HCT116 (cell line): ENCODE data around the gene AIFM1.

Experiments
- CTCF ChIP-seq, 3 experiments: fragments of 200-600 bp in 1 of 3; sonication (generic) in 1 of 3; IDR thresholded peaks in 2 of 3; conservative IDR thresholded peaks in 1 of 3; 2 replicates each; pipeline ENCODE4 v1.5.1; 2012 to 2017; ENCODE audit warnings: low read depth in 2 of 3, low read length in 2 of 3, antibody characterized with exemption in 1 of 3, borderline replicate concordance in 1 of 3, control low read depth in 1 of 3, mild to moderate bottlenecking in 1 of 3, mixed read lengths in 1 of 3, mixed run types in 1 of 3, moderate library complexity in 1 of 3; ENCODE audit not compliant: insufficient read depth in 1 of 3
- EZH2 ChIP-seq: fragments of 200-600 bp; sonication (generic); IDR thresholded peaks from 2 replicates; pipeline ENCODE4 v1.6.1; 2017; ENCODE audit warnings: antibody characterized with exemption, mixed run types
- EZH2phosphoT487 ChIP-seq: fragments of 200-600 bp; IDR thresholded peaks from 2 replicates; pipeline ENCODE4 v1.6.1; 2018; ENCODE audit warnings: antibody characterized with exemption, borderline replicate concordance
- POLR2A ChIP-seq: IDR thresholded peaks from 2 replicates; pipeline ENCODE4 v1.7.0; 2011; ENCODE audit warnings: borderline replicate concordance; ENCODE audit not compliant: insufficient read depth, insufficient read length; ENCODE audit errors: extremely low read depth
- POLR2AphosphoS5 ChIP-seq: IDR thresholded peaks from 2 replicates; pipeline ENCODE4 v1.6.1; 2011; ENCODE audit warnings: mild to moderate bottlenecking, low read depth, low read length, moderate library complexity
- RAD21 ChIP-seq: IDR thresholded peaks from 2 replicates; pipeline ENCODE4 v1.6.1; 2012; ENCODE audit warnings: low read depth, mild to moderate bottlenecking
- YY1 ChIP-seq: IDR thresholded peaks from 2 replicates; pipeline ENCODE4 v1.6.1; 2011; ENCODE audit warnings: low read length, low read depth, moderate library complexity, mild to moderate bottlenecking; ENCODE audit not compliant: insufficient replicate concordance; ENCODE audit errors: extremely low read depth
- ZBTB33 ChIP-seq: IDR thresholded peaks from 2 replicates; pipeline ENCODE4 v1.6.1; 2011; ENCODE audit warnings: mild to moderate bottlenecking, low read length, moderate library complexity; ENCODE audit not compliant: insufficient replicate concordance; ENCODE audit errors: extremely low read depth
- ZNF274 ChIP-seq: fragments of 200-500 bp; sonication (Bioruptor generic); IDR thresholded peaks from 2 replicates; pipeline ENCODE4 v1.6.1; 2014; ENCODE audit warnings: mild to moderate bottlenecking, low read depth, low read length, inconsistent platforms

- TF ChIP-seq CTCF (IDR thresholded peaks at IDR 0.05 in 2 of 3, conservative IDR thresholded peaks at IDR 0.05 in 1 of 3; ENCODE audit: borderline replicate concordance in 1 of 3, insufficient read depth in 1 of 3, low read depth in 2 of 3, low read length in 2 of 3) = no peak
- TF ChIP-seq POLR2A = no peak
- TF ChIP-seq POLR2AphosphoS5 = no peak
- TF ChIP-seq YY1 = no peak
- no peak for TF ChIP-seq ZNF274
- TF ChIP-seq EZH2phosphoT487 = no peak
- TF ChIP-seq RAD21 = no peak
- no peak for TF ChIP-seq EZH2
- TF ChIP-seq ZBTB33 = no peak
These were observed 8.5 kb upstream of the AIFM1 start for GRCh38 chrX:130174045-130174704.
